HG03558 (cell line): Measurements from ENCODE around the gene MRPS18A.
"Not testable (repeated sequence)": the region's sequence is repeated elsewhere in the genome, so short reads cannot be mapped to it uniquely, and the experiment has no call there.

ENCODE experiments used
- ATAC-seq: cut with Tn5 transposase; IDR thresholded peaks from one replicate; pipeline ENCODE4 v1.9.1; 2021; ENCODE audit warnings: moderate number of reproducible peaks; ENCODE audit not compliant: unreplicated experiment; ENCODE audit errors: extremely low read depth

Gene MRPS18A

DNA sequence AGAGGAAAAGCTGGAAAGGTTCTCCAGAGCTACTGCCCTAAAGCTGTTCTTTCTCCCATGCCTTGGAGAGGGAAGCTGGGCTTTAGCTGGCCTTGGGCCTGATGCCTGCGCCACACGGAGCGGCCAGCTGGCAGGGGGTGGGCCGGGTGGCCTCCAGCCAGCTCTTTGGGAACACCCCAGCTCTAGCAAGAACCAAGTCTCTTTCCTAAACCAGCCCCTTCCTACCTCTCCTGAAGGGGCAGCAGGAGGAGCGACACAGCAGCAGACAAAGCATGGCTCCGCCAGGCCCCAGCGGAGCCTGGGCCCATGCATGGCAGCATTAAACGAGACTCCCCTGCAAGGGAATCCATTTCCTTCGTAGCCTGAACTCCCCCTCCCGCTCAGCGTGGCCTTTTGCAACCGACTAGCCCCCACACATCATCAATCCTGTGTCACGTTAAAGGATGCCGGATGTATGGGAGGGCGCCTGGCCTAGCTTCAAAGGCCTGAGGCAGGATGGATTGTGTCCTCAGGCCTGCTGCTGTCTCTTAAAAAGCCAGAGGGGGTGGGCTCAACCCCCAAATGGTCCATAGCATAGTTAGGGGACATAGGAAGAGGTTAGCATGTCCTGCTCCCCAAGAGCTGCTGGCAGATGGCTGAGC lies 14.0 kb downstream of the MRPS18A start:
- ATAC-seq = no peak

DNA sequence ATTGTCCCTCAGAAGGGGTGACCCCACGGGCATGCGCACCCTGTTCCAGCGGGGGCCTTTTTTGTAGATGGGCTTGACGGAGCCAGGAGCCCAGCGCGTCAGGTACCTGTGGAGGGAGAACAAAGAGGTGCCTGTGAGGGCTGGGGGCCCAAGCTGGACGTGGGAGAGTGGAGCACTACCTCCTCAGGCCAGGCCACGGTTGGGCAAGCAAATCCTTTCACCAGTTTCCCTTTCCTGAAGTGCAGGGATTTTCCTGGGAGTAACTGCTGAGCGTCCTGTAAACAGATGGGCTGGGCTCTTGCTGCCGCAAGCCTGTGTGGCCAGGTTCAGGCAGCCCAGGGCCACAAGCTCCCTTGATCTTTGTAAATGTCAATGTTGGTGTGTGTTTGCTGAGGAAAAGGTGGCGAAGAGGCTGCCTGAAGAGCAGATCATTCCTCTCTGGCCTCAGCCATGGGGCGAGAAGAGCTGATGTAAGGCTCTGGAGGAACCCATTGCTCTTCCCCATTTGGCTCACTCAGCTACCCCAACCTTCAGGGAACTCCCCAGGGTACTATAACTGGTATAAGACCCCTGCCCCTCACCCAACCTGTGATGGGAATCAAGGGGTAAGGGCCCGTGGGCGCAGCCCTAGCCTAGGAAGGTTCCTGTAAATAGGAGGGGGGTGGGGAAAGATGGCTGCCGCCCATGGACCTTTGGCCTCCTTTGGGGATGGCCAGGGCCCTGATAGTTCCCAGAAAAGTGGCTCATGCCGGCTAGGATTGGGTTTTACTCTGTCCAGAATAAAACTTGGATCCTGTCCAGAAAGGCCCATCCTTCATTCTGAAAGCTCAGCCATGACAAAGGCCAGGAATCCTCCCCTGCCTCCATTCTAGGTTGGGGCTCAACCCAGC lies 15.5 kb downstream of the MRPS18A start:
- no peak for ATAC-seq

DNA sequence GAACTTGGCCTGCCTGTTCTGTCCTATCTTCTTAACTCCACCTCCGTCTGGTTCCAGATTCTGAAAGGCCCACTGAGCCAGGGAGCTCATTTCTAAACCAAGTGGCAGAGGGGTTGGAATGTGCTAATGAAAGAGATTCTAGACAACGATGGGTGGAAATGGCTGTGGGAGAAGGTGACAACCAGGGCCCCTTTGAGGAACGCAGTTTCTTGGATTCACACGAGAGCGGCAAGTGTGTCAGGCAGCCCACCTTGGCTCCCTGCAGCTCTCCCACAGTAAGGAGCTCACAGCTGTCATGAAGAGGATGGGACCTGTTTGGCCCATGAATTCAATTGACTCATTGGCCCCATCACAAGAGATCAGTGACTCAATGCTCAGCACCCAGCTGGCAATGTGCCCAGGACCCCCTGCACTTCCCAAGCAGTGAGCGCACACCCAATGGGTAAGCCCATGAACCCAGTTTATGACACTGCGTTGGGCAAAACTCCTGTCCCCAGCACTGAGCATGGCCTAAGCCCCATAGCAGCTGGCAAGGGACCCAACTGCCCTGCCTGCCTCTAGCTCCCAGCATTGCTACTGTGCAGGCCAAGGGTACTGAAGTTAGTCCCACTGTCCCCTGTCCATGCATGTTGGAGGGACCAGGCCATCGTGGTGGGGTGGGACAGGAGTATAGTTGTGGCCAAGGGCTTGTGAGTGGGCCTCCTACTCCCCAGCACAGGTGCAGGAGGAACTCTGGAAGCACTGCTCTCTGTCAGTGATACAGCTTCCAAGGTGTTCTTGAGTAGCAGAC lies 16.4 kb downstream of the MRPS18A start:
- ATAC-seq = no peak

DNA sequence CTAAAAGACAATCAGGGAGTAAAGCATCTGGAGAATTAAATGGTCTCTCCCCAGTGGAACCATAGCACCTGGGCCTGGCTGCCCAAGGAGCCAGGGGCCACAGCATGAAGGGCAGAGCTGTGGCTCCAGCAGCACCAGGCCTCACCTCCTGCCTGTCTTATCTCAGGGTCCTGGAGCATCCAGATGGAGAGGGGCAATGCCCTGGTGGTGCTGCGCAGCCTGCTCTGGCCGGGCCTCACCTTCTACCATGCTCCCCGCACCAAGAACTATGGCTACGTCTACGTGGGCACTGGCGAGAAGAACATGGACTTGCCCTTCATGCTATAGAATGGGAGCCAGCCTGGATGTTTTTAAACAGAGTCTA lies 17.0 kb downstream of the MRPS18A start:
- no peak for ATAC-seq

- ATAC-seq = no peak
These were observed 17.5 kb downstream of the MRPS18A start for GRCh38 chr6:43669922-43670622.

DNA sequence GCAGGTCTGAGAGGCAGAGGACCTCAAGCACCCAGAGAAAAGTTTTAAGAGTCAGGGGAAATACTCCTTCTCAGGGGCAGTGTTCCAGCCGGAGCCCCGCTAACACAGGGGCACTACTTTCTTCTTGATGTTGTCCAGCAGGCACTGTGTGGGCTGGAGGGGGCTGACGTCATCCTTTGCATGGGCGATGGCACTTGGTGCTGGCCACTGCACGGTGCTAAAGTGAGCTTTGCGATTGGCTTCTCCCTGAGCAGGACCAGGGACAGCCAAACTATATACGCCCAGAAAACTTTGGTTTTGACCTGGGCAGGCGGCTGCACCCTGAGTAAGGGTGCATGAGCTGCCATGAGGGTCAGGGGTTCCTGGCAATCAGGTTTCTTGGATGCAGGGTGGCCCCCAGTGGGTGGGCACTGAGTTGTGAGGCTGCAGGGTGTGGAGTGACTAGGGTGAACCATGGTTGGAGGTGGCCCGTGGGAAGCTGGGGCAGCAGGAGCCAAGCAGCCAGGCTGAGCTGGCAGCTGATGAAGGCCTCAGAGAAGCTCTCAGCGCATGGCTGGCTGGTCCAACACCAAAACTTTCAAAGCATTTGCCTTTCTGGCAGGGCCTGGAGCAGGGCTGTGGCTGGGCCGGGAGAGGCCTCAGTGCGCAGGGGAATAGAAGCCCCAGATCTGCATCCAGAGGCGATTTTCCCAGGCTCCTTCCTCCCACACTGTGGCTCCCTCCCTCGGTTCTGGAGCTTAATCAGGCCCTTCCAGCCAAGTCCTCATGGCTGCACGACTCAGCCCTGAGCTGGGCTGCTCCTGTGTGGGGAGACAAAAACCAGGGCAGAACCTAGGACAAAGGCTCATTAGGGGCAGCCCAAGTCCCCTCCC lies 18.3 kb downstream of the MRPS18A start:
- ATAC-seq = no peak

GRCh38 chr6:43668151-43669028 lies 19.2 kb downstream of the MRPS18A start:
- no peak for ATAC-seq

GRCh38 chr6:43667245-43668150 lies 20.1 kb downstream of the MRPS18A start:
- no peak for ATAC-seq

DNA sequence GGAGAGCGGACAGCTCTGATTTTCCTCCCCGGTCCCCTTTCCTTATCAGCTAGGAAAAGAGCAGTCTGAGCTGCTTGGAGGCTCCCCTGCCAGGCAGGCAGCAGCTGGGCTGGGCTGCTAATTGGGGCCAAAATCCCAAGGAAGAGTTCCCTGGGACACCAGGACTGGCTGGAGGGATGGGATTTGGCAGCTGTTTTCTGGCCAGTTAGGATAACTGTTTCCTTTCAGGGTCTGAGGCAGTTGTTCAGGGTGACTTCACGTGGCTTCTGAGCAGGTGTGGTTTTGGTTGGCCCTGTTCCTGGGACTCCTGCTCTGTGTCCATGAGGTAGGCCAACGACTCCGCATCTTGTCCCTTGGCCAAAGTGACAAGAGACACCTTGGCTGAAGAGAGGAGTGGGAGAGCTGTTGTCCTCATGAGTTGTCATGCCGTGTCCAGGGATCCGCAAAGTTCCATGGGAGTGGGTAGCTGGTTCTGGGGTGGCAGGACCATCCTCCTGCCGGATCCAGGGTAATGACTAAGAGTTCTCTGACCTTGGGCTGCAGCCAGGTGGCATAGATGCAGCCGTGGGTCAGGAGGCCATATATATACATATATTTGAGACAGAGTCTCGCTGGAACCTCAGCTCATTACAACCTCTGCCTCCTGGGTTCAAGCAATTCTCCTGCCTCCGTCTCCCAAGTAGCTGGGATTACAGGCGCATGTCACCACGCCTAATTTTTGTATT lies 21.2 kb downstream of the MRPS18A start:
- ATAC-seq = no peak

DNA sequence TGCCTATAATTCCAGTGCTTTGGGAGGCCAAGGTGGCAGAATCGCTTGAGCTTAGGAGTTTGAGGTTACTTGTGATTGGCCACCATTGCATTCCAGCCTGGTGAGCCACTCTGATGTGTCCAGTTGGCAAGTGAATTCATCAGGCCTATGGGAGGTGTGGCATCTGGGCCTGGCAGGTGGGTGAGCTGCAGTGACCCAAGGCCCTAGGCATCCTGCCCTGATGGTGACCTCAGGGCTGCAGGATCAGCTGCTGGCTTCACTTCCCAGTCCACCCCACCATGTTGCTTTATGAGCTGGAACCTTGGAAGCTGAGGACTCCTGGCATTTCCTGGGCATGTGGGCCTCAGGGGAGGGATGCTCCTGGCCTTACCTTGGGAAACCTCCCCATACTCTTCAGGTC lies 22.2 kb downstream of the MRPS18A start:
- no peak for ATAC-seq

DNA sequence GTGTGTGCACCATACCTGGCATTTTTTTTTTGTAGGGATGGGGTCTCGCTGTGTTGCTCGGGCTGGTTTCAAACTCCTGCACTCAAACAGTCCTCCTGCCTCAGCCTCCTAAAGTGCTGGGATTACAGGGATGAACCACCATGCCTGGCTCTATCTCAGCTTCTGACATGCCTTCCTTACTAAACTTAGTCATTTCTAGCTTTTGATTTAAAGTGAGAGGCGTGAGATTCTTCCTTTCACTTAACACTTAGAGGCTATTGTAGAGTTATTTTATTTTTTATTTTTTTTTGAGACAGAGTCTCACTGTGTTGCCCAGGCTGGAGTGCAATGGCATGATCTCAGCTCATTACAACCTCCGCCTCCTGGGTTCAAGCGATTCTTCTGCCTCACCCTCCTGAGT lies 24.6 kb downstream of the MRPS18A start:
- ATAC-seq = not testable (repeated sequence)

- no peak for ATAC-seq
These were observed 29.4 kb downstream of the MRPS18A start for GRCh38 chr6:43658161-43658560.

DNA sequence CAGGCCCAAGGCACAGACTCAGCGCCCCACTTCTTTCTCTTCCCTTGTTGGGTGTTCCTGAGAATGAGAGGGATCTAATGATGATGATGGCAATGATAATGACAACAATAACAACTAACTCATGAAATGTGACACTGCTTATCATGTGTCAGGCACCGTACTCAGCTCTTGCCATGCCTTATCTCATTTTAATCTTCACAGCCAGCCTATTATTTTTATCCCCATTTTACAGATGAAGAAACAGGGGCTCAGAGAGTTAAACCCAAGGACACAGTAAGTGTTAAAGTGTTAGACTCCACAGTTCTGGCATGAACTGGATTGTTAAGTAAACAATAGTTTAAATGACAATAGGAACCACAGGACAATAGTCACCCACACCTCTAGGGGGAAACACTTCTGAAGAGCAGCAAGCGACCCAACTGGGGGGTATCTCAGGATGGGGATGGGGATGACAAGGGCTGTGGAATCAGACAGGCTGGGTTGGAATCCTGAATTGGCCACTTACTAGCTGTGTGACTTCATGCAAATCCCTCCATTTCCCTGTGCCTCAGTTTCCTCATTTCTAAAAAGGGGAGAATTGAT lies 30.3 kb downstream of the MRPS18A start:
- no peak for ATAC-seq

GRCh38 chr6:43652822-43653221 lies 34.8 kb downstream of the MRPS18A start:
- not testable (repeated sequence) for ATAC-seq

DNA sequence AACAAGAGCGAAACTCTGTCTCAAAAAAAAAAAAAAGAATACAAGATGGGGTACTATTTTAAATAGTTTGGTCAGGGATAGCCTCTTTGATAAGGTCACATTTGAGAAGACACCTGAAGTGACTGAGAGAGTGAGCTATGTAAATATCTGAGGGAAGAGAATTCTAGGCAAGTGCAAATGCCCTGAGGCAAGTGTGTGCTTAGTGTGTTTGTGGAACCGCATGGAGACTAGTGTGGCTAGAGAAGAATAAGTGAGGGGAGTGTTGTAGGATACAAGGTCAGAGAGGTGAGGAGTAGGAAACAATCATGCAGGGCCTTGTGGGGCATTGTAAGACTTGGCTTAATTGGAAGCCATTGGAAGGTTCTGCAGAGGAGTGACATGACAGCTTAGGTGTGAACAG lies 39.3 kb downstream of the MRPS18A start:
- no peak for ATAC-seq

GRCh38 chr6:43647613-43648012 lies 40.0 kb downstream of the MRPS18A start:
- no peak for ATAC-seq

GRCh38 chr6:43645613-43645964 lies 42.0 kb downstream of the MRPS18A start:
- ATAC-seq = no peak
